GM21528 (cell line): ENCODE results near the gene SCAP.
"Not testable (repeated sequence)": the region's sequence is repeated elsewhere in the genome, so short reads cannot be mapped to it uniquely, and the experiment has no call there.

Experiments
- ATAC-seq: cut with Tn5 transposase; IDR thresholded peaks from one replicate; pipeline ENCODE4 v1.9.1; 2021; ENCODE audit warnings: mild to moderate bottlenecking, moderate library complexity; ENCODE audit not compliant: unreplicated experiment, low FRiP score

SCAP gene

DNA sequence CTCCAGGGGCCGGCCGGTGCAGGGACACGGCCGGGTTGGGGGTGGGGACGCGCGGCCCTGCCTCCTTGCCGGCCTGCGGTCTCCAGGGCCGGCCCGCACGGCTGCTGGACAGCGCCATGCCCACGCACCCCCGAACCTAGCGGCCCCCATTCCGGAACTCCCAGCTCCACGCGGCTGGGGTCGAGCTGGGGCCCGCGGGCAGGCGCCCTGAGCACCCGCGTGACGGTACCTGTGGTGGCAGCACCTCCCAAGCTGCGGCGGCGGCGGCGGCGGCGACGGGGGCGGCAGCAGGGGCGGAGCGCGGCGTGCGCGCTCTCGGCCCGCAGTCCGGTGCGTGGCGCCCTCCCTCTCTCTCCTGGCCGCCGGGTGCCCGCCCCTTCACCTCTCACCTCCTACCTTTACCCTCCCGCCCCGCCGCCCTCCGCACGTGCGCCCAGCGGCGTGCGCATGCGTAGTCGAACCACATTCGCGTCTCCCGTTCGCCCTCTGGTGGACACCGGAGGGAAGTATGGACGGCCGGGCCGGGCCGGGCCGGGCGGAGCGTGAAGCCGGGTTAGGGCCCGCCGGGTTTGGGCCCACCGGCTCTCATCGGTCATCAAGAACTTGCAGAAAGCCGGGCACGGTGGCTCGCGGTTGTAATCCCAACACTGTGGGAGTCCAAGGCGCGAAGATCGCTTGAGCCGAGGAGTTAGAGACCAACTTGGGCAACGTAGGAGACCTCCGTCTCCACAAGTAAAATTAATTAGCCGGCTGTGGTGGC is at the start of gene SCAP:
SCAP (minus strand) TSS at position 372 of the 760 bp plus-strand sequence. CDS start 32,948 bp downstream, outside the sequence.
- peak; percentile 85 for ATAC-seq

DNA sequence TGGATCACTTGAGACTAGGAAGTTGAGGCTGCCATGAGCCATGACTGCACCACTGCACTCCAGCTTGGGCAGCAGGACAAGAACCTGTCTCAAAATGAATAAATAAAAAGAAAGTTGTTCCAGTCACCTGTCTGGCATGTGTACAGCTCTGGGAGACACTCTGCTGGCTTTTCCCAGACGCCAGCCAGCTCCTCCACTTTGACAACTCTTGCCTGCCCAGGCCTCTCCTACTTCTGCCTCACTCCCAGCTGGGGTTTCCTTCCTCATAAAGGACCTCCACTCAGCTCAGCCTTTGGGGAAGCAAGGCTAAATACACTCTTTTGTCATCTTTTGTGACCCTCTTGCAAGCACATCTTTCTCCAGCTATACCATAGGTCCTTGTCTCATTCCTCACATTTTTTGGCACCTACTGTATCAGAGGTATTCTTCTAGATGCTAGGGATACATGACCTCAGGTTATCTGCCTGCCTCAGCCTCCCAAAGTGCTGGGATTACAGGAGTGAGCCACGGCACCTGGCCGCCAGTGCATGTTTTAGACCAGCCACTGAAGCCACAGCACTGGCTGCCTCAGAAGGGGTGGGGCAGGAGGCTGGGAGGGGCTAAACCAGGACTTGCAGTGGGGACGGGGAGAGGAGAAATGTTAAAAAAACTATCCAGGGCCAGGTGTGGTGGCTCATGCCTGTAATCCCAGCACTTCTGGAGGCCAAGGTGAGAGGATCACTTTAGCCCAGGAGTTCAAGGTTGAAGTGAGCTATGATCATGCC is 47.8 kb upstream of the SCAP start:
- ATAC-seq = no peak

DNA sequence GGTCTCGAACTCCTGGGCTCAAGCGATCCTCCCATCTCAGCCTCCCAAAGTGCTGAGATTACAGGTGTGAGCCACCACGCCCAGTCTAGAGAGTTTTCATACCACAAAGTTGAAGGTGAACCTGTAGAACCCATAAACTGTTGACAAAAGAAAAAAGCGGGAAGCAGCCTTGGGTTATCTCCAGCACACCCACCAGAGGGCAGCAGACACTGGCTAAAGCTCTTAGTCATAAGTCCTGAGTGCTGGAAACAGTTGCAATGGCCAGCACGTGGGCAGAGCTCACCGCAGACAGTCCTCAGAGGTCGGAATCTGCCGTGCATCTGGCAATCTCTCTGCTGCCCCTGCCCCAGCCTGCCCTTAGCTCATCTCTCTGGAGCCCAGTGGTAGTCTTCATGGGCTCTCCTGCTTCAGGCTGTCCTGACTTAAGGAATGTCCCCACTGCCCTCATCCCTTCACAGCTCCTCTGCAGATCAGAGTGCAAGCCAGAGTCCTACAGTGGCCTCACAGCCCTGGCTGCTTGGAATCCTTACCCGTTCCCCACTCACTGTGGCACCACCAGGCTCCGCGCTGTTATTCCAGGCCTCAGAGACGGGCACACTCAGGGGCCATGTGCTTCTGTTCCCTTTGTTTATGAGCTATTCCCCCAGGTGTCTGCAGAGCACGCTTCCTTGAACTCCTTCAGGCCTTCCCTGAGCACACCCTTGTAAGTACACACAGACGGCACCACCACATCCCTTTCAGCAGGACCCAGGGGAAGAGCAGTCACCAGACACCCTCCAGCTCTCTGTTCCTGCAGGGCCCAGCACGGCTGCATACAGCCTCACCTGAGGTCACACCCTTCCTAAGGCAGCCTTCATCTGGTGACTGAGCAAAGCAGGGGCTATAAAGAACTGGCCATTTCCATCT is 46.6 kb upstream of the SCAP start:
- ATAC-seq = peak; percentile 72

- ATAC-seq = no peak
Measured at GRCh38 chr3:47520756-47521155, 45.0 kb upstream of the SCAP start.

GRCh38 chr3:47517937-47518336 is 42.2 kb upstream of the SCAP start:
- no peak for ATAC-seq

GRCh38 chr3:47515864-47516319 is 40.2 kb upstream of the SCAP start:
- ATAC-seq = no peak

DNA sequence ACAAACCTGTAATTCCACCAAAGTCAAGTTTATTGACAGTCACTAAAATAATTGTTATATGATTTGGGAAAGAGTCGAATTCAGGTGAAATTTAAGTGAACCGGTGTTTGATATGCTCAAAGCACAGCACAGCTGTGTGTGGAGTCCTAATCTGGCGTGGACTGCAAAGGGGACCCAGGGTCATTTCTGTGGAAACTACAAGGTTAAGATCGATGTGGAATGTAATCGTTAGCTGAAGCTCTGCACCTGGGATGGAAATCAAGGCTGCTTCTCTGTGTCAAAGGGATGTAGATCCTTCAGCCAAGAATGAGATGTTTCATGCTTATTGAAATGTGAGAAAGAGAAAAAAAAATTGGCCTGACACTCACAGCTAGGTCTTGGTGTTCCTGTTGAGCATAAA is 39.4 kb upstream of the SCAP start:
- no peak for ATAC-seq

GRCh38 chr3:47513125-47513929 is 37.6 kb upstream of the SCAP start, which contains the start of gene ELP6:
Gene ELP6 (minus strand): TSS chr3:47513712. CDS start chr3:47513590, 122 bp downstream.
- ATAC-seq = peak; percentile 93

DNA sequence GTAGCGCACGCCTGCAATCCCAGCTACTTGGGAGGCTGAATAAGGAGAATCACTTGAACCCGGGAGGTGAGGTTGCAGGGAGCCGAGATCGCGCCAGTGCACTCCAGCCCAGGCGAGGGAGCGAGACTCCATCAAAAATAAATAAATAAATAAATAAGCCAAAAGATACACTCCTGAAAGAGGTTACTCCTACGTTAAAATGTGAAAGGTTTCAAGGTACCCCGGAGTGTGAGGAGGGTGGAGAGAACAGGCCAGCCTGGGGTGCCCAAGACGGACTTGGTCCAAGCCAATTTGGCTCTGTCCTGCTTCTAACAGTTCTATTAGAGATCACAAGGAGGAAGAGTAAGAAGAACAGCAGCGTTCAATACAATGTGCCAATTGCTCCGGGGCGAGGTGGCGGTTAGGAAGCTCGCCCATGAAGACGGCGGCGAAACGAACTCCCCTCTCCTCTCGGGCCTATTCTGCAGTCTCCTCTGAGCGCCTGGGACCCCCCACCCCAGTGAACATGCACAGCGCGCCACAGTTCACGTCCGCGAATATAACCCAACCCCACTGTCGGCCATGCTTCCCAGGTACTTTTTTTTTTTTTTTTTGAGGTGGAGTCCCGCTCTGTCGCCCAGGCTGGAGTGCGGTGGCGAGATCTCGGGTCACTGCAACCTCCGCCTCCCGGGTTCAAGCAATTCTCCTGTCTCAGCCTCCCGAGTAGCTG is 36.8 kb upstream of the SCAP start:
- ATAC-seq = peak; percentile 9

GRCh38 chr3:47505267-47505666 is 29.5 kb upstream of the SCAP start:
- not testable (repeated sequence) for ATAC-seq

DNA sequence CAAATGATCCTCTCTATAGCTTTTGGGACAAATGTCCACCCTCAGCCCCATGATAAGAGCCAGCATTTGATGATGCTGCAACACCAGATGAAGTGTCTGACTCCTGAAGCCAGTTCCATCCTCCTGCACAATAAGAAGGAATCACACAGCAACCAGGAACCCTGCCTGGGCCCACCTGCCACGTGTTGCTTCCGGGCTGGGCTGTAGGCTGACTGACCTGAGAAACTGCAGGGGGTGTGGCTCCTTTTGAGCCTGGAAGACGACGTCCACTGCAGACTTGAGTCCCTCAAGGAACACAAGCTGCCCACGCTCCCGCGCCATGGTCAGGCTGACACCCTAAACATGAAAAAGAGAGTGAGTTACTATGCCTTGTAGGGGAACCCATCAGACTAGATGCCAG is 28.4 kb upstream of the SCAP start:
- ATAC-seq = no peak

DNA sequence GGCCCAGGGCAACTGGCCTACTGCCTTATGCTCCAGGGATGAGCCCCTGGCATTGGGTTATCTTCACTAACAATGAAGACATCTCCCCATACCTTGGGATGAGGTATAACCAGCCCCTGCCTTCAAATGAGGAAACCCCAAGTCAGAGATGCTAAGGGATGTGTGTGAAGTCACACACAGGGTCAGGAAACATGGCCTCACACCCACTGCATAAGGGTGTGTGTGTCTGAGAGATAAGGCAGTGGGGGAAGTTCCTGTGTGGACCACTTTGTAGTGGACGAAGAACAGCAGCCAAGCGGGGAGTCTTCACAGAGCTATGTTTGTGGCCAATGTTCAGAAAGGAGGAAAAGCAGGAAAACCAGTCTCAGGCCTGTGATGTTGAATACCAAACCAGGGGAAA is 27.3 kb upstream of the SCAP start:
- no peak for ATAC-seq

DNA sequence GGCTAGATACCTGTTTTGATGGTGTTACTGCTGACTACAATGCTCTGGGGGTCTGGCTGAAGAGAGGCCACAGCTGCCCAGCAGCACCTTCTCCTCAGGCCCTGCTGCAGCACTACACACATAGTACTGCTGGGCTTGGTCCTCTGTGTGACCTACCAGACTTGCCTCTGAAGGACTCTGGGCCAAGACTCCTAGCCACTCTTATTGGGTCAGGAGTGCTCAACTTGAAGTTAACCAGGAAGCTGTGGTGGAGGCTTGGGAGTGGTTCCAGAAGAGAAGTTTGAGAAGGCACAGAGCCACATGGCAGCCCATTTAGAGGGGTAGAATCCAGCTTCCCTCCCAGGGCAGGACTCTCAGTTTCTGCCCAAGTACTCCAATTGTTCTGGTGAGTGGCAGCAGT is 21.2 kb upstream of the SCAP start:
- no peak for ATAC-seq

DNA sequence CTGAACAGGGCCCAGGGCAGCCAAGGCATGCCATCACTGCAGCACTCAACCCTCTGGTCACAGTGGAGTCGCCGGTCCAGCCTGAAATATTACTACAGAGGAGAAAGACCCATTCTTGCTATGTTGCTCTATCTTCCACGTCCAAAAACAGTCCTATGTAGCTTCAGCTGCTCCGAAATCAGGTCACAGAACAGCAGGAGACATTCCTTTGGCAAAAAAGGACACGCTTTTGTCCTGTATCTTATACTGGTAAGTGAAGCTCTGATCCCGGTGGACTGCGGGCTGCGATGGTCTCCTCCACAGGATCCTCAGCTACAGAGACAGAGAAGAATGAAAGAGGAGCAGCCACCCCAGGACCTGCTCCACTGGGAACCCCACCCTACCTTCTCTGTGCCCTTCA is 20.1 kb upstream of the SCAP start:
- ATAC-seq = no peak

GRCh38 chr3:47495111-47495510 is 19.4 kb upstream of the SCAP start:
- ATAC-seq = no peak

DNA sequence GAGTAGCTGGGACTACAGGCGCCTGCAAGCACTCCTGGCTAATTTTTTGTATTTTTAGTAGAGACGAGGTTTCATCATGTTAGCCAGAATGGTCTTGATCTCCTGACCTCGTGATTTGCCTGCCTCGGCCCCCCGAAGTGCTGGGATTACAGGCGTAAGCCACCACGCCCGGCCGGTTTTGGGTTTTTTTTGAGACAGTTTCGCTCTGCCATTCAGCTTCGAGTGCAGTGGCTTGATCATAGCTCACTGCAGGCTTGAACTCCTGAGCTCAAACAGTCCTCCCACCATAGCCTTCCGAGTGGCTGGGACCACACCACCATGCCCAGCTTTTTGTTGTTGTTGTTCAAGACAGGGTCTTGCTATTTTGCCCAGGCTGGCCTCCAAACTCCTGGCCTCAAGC is 16.0 kb upstream of the SCAP start:
- no peak for ATAC-seq

- ATAC-seq = no peak
Measured at GRCh38 chr3:47491186-47491585, 15.4 kb upstream of the SCAP start.

DNA sequence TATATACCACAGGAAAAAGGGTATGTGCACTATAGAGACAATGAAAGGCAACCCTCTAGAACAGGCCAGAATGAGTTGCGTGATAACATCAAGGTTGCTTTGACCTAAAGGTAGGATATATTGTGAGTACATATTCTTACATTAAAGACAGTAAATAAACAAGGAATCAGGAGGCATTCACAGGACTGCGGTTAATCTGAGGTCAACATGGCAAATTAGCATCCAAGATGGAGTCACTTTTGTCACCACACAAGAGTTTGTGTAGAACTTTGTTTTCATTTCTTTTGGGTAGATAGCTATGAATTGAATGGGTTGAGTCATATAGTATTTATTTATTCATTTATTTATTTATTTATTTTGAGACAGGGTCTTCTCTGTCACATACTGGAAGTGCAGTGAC is 11.5 kb upstream of the SCAP start:
- no peak for ATAC-seq

DNA sequence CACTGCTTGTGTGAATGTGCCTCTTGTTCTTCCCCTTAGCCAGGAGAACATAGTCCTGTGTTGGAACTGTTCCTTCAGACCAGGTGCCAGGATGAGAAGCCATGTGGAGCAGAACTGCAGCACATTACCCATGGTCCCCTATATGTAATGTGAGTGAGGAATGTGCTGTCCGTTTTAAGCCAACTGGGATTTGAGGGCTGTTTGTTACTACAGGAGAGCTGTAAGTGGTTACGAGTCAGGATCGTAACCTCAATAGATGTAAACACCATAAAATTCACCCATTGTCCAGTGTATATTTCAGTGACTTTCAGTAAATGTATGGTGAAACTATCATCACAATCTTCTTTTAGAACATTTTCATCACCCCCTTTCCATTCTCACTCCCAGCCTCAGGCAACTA is 10.1 kb upstream of the SCAP start:
- ATAC-seq = no peak
